Stimulated activated effector memory CD8-positive, alpha-beta T cell treated with anti-CD3 and anti-CD28 coated beads, Interleukin-12 subunit alpha, Interleukin-12 subunit beta, amount 100 ng/mL, for 72 hours (primary cell): Measurements from ENCODE around the gene PPP4R2.
"Not testable (repeated sequence)": the region's sequence is repeated elsewhere in the genome, so short reads cannot be mapped to it uniquely, and the experiment has no call there.

Source experiments
- ATAC-seq: fragments of 150-1000 bp; cut with Tn5 transposase; 2 replicates; pipeline ENCODE4 v1.10.0; 2021
- DNase-seq, 2 donors: peaks; one replicate each; pipeline ENCODE4 v3.0.0; 2021 to 2022; ENCODE audit warnings: low spot score in 2 of 2
- H3K27ac Mint-ChIP-seq: one replicate; pipeline ENCODE4 v1.8.0; 2022; ENCODE audit warnings: mild to moderate bottlenecking, mixed read lengths
- H3K36me3 Mint-ChIP-seq: one replicate; pipeline ENCODE4 v1.8.0; 2022; ENCODE audit warnings: mild to moderate bottlenecking, mixed read lengths
- H3K4me1 Mint-ChIP-seq: one replicate; pipeline ENCODE4 v1.8.0; 2022; ENCODE audit warnings: mixed read lengths
- H3K4me3 Mint-ChIP-seq: one replicate; pipeline ENCODE4 v1.8.0; 2022; ENCODE audit warnings: mild to moderate bottlenecking, mixed read lengths
- H3K9me3 Mint-ChIP-seq: one replicate; pipeline ENCODE4 v1.8.0; 2022; ENCODE audit warnings: mixed read lengths

PPP4R2 gene

DNA sequence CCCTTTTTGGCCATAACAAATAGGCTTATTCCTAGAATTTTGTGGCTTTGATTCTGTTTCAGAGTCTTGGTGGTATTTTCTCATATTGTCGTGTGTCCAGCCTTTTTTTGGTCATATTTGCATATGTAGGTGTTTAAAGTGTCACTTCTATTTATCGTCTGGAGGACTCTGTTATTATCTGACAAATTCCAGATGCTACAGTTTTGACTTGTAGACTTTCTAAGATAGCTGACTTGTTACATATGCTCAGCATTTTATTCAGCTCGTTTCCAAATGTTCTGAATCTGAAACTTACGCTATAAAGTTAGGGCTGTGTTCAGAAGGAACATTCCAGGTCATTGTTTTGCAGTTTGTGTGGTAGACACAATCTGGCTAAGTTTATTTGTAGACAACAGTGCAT, 1.9 kb downstream of the PPP4R2 start:
- no peak for DNase-seq
- Mint-ChIP-seq H3K36me3 (peaks cover 61% of the 10 kb centered on the region), H3K27ac (peak overlapping the region; percentile 71), H3K4me1 (peaks cover 40% of the 10 kb centered on the region), H3K4me3 (peak overlapping the region; percentile 81), H3K9me3 (no peaks in the 10 kb centered on the region)
- ATAC-seq, result no peak

DNA sequence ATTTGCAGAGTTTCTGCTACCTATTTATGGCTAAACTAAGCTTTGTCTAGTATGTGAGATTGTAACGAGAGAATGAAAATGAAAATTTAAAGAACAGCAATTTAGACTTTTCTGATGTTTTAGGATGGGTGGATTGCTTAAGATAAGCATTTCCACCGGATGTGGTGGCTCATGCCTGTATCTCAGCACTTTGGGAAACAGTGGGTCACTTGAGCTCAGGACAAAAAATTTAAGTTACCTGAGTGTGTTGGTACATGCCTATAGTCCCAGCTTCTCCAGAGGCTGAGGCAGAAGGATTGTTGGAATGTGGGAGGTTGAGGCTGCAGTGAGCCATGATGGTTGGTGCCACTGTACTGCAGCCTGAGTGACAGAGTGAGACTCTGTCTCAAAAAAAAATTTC, 3.3 kb downstream of the PPP4R2 start:
- H3K36me3 Mint-ChIP-seq, result peaks cover 76% of the 10 kb centered on the region
- ATAC-seq (no peak), DNase-seq (no peak)
- peak overlapping the region; percentile 30 for H3K27ac Mint-ChIP-seq
- H3K9me3 Mint-ChIP-seq, result no peaks in the 10 kb centered on the region
- peak overlapping the region; percentile 81 for H3K4me3 Mint-ChIP-seq
- H3K4me1 Mint-ChIP-seq, result peaks cover 55% of the 10 kb centered on the region

DNA sequence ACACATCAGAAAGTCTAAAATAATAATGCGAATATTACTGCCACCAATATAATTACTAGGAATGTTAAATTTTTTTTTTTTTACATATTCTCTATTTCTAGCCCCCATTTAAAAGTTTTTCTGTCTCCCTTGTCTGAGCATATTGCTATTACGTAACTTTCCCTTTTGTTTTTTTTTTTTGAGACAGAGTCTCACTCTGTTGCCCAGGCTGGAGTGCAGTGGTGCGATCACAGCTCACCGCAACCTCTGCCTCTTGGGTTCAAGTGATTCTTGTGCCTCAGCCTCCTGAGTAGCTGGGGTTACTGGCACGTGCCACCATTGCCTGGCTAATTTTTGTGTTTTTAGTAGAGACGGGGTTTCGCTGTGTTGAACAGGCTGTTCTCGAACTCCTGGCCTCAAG, 6.4 kb downstream of the PPP4R2 start:
- peak overlapping the region; percentile 45 for H3K27ac Mint-ChIP-seq
- ATAC-seq, DNase-seq, H3K9me3 Mint-ChIP-seq: not testable (repeated sequence)
- H3K36me3 Mint-ChIP-seq, result peaks cover 100% of the 10 kb centered on the region
- H3K4me3 Mint-ChIP-seq, result peak overlapping the region; percentile 13
- H3K4me1 Mint-ChIP-seq, result peaks cover 81% of the 10 kb centered on the region

DNA sequence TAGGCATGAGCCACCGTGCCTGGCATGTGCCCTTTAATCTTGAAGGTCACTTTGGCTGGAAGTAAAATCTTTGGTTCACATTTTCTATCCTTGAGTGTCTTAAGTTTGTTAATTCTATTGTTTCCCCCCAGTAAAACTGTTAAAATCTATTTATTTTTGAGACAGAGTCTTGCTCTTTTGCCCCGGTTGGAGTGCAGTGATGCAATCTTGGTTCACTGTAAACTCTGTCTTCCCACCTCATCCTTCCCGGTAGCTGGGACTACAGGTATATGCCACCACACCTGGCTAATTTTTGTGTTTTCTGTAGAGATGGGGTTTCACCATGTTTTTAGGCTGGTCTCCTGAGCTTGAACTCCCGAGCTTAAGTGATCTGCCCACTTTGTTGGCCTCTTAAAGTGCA, 7.7 kb downstream of the PPP4R2 start:
- H3K9me3 Mint-ChIP-seq, result no peaks in the 10 kb centered on the region
- H3K4me3 Mint-ChIP-seq, result peak overlapping the region; percentile 26
- peaks cover 85% of the 10 kb centered on the region for H3K4me1 Mint-ChIP-seq
- H3K36me3 Mint-ChIP-seq, result peaks cover 99% of the 10 kb centered on the region
- DNase-seq (no peak), ATAC-seq (no peak)
- H3K27ac Mint-ChIP-seq, result peak overlapping the region; percentile 88

DNA sequence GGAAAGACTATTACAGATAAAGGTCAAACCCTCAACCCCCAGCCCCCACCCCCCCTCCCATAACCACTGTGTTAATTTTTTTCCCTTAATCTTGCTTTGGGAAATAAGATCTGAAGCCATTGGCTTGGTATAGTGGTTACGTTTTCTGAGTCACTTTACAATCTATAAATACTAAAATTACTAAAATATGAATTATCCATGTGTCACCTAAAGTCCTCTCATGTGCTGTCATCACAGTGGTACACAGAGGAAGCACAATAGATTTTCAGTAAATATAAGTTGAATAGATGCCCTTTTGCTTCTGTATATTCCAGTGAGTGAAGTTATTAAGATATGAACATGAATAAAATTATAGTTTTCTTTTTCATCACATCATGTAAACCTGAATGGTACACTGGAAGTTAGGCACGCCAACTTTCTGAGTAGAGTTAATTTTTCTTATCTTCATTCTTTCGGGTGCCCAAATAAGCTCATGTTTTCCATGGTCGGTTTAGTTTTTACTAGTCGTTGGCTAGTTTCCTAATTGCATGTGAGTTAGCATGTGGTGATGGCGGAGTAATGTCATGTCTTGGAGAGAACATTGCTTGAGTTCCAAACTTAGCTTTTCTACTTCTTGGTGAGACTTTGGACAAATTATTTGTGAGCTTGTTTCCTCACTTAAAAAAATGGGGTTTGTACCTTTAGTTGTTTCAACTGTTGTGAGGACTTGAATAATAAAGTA, 11.5 kb downstream of the PPP4R2 start:
- Mint-ChIP-seq H3K9me3 (no peaks in the 10 kb centered on the region), H3K4me1 (peaks cover 94% of the 10 kb centered on the region), H3K27ac (peak overlapping the region; percentile 2), H3K4me3 (peak overlapping the region; percentile 28), H3K36me3 (peaks cover 99% of the 10 kb centered on the region)
- ATAC-seq (peak; percentile 86), DNase-seq (no peak)

DNA sequence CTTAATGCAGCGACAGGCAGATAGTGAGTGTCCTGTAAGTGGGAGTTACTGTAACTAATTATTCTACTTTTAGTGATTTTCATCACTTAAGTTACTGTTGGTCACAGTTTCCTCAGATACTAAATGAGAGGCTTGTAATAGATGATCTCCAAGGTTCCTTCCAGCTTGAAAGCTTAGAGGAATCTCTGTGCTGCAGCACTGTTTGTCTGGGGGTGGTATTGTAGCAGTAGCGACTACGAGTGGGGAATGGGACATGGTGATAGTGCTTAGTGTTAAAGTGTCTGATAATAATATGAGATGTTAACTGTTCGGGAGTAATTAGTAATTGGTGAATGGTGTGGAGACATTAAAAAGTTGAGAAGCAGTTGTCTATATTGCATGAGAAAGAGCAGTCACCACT, 12.4 kb downstream of the PPP4R2 start:
- DNase-seq, result no peak
- H3K4me1 Mint-ChIP-seq, result peaks cover 87% of the 10 kb centered on the region
- peak overlapping the region; percentile 2 for H3K27ac Mint-ChIP-seq
- H3K36me3 Mint-ChIP-seq, result peaks cover 97% of the 10 kb centered on the region
- no peak overlapping the region for H3K4me3 Mint-ChIP-seq
- H3K9me3 Mint-ChIP-seq, result no peaks in the 10 kb centered on the region
- ATAC-seq, result no peak

DNA sequence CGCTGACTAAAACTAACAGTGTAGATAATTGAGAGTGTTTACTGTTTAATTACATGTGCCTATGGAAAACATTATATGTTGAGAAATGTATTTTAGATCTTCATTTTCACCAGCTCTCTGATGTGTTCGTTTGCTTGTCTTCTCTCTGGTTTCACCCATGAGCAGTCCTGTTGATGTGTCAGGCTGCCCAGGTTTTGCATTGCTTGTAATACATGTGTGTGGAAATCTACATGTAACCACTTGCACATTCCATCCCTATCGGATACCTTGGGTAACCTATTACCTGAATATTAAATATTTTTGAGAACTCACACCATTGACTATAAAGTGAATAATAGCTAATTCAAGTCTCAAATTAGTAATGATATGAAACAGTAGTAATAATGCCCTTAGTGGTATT, 13.1 kb downstream of the PPP4R2 start:
- no peak overlapping the region for H3K4me3 Mint-ChIP-seq
- H3K9me3 Mint-ChIP-seq, result no peaks in the 10 kb centered on the region
- ATAC-seq (no peak), DNase-seq (no peak)
- H3K36me3 Mint-ChIP-seq, result peaks cover 93% of the 10 kb centered on the region
- peak overlapping the region; percentile 23 for H3K27ac Mint-ChIP-seq
- H3K4me1 Mint-ChIP-seq, result peaks cover 79% of the 10 kb centered on the region

DNA sequence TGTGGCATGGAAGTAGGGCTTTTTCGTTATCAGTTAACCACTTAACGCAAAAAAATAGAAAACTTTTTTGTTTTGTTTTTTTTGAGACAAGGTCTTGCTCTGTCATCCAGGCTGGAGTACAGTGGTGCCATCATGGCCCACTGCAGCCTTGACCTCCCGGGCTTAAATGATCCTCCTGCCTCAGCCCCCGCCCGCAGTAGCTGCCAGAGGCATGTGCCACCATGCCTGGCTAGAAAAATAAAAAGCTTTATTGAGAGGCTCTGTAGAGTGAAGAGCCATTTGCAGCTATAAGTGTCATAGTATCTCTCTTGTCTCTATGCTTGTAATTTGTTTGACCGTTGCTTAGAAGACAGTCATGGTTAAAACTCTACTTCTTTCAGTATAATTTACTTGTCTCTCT, 13.5 kb downstream of the PPP4R2 start:
- H3K36me3 Mint-ChIP-seq, result peaks cover 93% of the 10 kb centered on the region

DNA sequence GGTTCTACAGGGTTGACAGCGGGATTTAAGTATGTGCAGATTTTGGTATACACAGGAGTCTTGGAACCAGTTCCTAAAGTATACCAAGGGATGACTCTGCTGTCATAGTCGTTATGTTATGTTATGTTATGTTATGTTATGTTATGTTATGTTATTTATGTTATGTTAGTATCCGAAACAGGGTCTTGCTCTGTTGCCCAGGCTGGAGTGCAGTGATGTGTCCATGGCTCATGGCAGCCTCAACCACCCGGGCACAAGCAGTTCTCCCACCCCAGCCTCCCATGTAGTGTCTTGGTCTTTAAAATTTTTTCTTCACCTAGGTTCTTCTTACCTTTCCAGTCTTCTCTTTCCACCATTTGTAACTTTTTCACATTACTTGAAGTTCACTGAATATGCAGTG, 21.7 kb downstream of the PPP4R2 start:
- ATAC-seq (no peak), DNase-seq (no peak)
- H3K27ac Mint-ChIP-seq, result peak overlapping the region; percentile 63
- peak overlapping the region; percentile 37 for H3K4me3 Mint-ChIP-seq
- H3K9me3 Mint-ChIP-seq, result no peaks in the 10 kb centered on the region
- peaks cover 61% of the 10 kb centered on the region for H3K36me3 Mint-ChIP-seq
- peaks cover 49% of the 10 kb centered on the region for H3K4me1 Mint-ChIP-seq

More for the DNA sequence above, 13.5 kb downstream of the PPP4R2 start:
- peaks cover 75% of the 10 kb centered on the region for H3K4me1 Mint-ChIP-seq
- no peaks in the 10 kb centered on the region for H3K9me3 Mint-ChIP-seq
- ATAC-seq (no peak), DNase-seq (no peak)
- no peak overlapping the region for H3K4me3 Mint-ChIP-seq
- H3K27ac Mint-ChIP-seq, result peak overlapping the region; percentile 23

DNA sequence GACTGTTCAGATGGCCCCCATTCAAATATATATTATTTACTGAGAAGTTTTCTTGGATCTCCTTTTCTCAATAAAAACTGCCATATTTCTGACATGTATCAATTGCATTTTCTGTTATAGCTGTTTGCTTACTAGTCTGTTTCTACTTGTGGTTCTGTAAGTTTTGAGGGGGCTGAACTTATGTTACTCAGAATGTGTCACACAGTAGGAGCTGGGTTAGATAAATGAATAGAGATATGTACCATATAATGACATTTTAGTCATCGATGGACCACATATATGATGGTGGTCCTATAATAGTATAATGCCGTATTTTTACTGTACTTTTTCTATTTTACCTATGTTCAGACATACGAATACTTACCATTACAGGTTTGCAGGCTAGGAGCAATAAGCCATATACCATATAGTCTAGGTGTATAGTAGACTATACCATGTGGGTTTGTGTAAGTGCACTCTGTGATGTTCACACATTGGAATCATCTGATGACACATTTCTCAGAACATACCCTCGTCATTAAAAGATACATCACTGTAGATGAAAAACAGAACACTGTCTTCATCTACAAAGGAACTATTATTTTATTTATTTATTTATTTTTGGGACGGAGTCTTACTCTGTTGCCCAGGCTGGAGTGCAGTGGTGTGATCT, 22.3 kb downstream of the PPP4R2 start:
- no peak for DNase-seq
- ATAC-seq, result peak; percentile 98
- peaks cover 49% of the 10 kb centered on the region for H3K4me1 Mint-ChIP-seq
- H3K9me3 Mint-ChIP-seq, result no peaks in the 10 kb centered on the region
- peaks cover 56% of the 10 kb centered on the region for H3K36me3 Mint-ChIP-seq
- peak overlapping the region; percentile 63 for H3K27ac Mint-ChIP-seq
- H3K4me3 Mint-ChIP-seq, result peak overlapping the region; percentile 37

DNA sequence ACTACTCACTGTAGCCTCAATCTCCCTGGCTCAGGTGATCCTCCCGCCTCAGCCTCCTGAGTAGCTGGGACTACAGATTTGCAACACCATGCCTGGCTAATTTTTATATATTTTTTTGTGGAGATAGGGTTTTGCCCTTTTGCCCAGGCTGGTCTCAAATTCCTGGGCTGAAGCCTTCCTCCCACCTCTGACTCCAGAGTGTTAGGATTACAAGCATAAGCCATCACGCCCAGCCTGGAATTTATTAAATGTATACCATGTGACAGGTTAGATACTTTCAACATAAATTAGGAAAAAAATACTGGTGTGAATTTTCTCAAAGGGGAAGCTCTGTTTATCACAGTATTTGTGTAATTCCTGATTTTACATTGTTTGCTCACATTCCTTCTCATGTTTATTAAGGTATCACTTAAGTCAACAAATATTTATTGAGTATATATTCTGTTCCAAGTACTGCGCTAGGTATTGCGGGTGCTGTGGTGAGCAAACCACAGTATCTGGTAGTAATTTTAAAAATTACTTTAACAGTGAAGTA, 24.8 kb downstream of the PPP4R2 start:
- Mint-ChIP-seq H3K4me1 (peaks cover 57% of the 10 kb centered on the region), H3K9me3 (no peaks in the 10 kb centered on the region), H3K4me3 (no peak overlapping the region), H3K27ac (peak overlapping the region; percentile 54), H3K36me3 (peaks cover 36% of the 10 kb centered on the region)
- ATAC-seq (no peak), DNase-seq (no peak)

DNA sequence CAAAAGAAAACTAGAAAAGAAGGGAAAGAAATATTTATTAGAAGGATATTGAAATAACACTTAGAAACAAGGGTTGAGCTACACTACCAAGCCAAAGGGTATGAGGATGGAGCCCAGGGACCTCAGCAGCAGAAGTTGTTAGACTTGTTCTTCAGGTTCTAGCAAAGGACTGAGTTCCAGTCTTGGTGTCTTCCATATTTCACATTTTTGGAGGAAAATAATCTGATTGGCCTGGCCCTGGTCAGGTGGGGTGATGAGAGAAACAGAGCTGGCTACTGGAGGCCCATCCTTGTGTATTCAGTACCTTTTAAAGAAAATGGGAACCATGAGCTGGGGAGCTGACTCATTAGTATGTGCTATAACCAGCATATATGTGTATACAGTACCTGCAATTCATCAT, 28.2 kb downstream of the PPP4R2 start:
- no peak overlapping the region for H3K4me3 Mint-ChIP-seq
- no peaks in the 10 kb centered on the region for H3K9me3 Mint-ChIP-seq
- no peak overlapping the region for H3K27ac Mint-ChIP-seq
- DNase-seq, result no peak
- peaks cover 61% of the 10 kb centered on the region for H3K4me1 Mint-ChIP-seq
- ATAC-seq, result no peak
- H3K36me3 Mint-ChIP-seq, result peaks cover 21% of the 10 kb centered on the region

DNA sequence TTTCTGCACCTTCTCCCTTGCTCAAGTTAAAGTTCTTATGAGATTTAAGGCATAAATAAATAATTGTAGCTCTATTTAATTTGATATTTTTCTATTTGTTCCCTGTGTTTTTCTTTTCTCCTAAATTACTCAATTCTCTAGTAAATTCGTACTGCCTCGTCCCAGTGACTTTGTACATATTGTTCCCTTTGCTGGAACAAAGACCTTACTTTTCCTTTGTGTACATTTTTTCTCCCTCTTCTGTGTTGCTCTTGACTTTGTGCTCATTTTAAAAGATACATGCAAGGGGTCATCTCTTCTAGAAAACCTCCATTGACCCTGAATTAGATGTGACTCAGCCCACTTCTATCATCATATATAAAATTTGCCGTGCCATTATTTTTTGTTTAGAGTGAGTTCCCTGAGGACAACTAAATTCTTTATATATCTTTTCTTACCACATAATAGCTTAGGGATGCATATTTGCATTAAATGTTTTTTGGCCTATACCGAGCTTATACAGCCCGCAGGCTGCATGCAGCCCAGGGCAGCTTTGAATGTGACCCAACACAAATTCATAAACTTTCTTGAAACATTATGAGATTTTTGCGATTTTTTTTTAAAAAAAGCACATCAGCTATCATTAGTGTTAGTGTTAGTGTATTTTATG, 29.6 kb downstream of the PPP4R2 start:
- ATAC-seq, result no peak
- H3K27ac Mint-ChIP-seq, result no peak overlapping the region
- H3K4me3 Mint-ChIP-seq, result no peak overlapping the region
- H3K4me1 Mint-ChIP-seq, result peaks cover 63% of the 10 kb centered on the region
- peaks cover 14% of the 10 kb centered on the region for H3K36me3 Mint-ChIP-seq
- H3K9me3 Mint-ChIP-seq, result no peaks in the 10 kb centered on the region
- no peak for DNase-seq

DNA sequence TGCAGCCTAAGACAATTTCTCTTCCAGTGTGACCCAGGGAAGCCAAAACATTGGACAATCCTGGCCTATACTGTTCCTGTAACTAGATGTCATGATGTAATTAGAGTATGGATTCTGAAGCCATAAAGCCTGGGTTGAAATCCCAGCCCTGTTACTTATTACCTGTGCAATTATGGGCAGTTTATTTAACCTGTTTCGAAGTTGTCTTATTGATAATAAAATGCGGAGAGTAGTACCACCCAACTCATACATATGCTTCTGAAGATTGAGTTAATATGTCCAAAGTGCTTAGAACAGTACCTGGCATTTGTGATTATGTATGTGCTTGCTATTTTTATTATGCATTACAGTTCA, 30.1 kb downstream of the PPP4R2 start:
- H3K27ac Mint-ChIP-seq, result no peak overlapping the region
- ATAC-seq (no peak), DNase-seq (no peak)
- H3K4me1 Mint-ChIP-seq, result peaks cover 64% of the 10 kb centered on the region
- H3K36me3 Mint-ChIP-seq, result peaks cover 12% of the 10 kb centered on the region
- no peaks in the 10 kb centered on the region for H3K9me3 Mint-ChIP-seq
- no peak overlapping the region for H3K4me3 Mint-ChIP-seq

DNA sequence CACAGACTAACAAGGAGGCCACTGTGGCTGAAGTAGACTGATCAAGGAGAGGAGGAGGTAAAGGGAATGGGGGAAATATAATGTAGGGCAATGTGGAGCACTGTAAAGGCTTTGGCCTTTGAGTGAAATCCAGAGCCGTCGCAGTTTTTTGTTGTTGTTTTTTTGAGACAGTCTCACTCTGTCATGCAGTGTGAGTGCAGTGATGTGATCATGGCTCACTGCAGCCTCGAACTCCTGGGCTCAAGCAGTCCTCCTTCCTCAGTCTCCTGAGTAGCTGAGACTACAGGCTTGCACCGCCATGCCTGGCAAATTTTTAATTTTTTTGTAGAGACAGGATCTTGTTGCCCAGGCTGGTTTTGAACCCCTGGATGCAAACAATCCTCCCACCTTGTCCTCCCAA, 32.2 kb downstream of the PPP4R2 start:
- Mint-ChIP-seq H3K36me3 (peaks cover 9% of the 10 kb centered on the region), H3K27ac (peak overlapping the region; percentile 23), H3K4me1 (peaks cover 76% of the 10 kb centered on the region), H3K9me3 (no peaks in the 10 kb centered on the region), H3K4me3 (peak overlapping the region; percentile 7)
- peak; percentile 61 for ATAC-seq
- DNase-seq, result no peak
